ENCODE measurements around the gene SPAG16. TPM values are rescaled to one million over a fixed set of nuclear protein-coding genes. Genes with fewer than 3 reads are reported as not detected.

SPAG16 gene
- total RNA-seq, 2 donors from 2014 or later, result 15.5 to 22.8 TPM

GRCh38 chr2:213537579-213537978 is 253.3 kb downstream of the SPAG16 start:
- Histone ChIP-seq H3K27ac (no peak overlapping the region), H3K4me1 (no peaks in the 10 kb centered on the region), H3K27me3 (no peaks in the 10 kb centered on the region), H3K36me3 (replicated peaks in 1 of 2; ENCODE audit: insufficient read depth in 1 of 2, low read depth in 2 of 2) (no peaks in the 10 kb centered on the region), H3K4me3 (no peak overlapping the region), H3K9me3 (no peaks in the 10 kb centered on the region)
- WGBS, 2 donors, result 63 to 82% methylated on average over 1 of the region's 1 CpG
- DNase-seq (no peak), ATAC-seq (no peak)
- intact Hi-C loops (cut with DNase I), result no loop called here
- TF ChIP-seq POLR2A (IDR thresholded peaks at IDR 0.05) (no peak), CTCF (IDR thresholded peaks at IDR 0.05) (no peak)

GRCh38 chr2:213544940-213545339 is 260.7 kb downstream of the SPAG16 start:
- intact Hi-C loops (cut with DNase I), result no loop called here

DNA sequence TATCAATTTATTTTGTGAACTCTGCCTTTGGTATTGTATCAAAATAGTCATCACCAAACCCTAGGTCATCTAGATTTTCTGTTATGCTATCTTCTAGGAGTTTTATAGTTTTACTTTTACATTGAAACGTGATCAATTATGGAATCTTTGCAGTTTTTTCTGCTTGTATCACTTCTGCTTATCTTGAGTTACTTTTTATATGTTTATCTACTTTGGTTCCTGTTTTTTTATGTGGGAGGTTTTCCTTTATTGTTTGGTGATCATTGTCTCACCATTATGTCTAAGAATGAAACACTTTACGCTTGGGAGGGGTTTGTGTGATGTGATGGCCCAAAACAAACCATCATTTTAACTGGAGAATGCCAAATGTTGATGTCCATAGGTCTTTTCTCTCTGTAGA is 261.2 kb downstream of the SPAG16 start:
- no peaks in the 10 kb centered on the region for H3K36me3 ChIP-seq (replicated peaks in 1 of 2; ENCODE audit: insufficient read depth in 1 of 2, low read depth in 2 of 2)
- no peak for DNase-seq
- intact Hi-C loops (cut with DNase I), result no loop called here
- no peaks in the 10 kb centered on the region for H3K4me1 ChIP-seq
- no peaks in the 10 kb centered on the region for H3K9me3 ChIP-seq
- TF ChIP-seq CTCF (IDR thresholded peaks at IDR 0.05) (no peak), POLR2A (IDR thresholded peaks at IDR 0.05) (no peak)
- H3K27me3 ChIP-seq, result no peaks in the 10 kb centered on the region
- no peak overlapping the region for H3K27ac ChIP-seq
- 41 to 61% methylated on average over 2 of the region's 2 CpGs for WGBS, 2 donors
- no peak overlapping the region for H3K4me3 ChIP-seq
- ATAC-seq, result no peak

More at GRCh38 chr2:213544940-213545339, 260.7 kb downstream of the SPAG16 start:
- Histone ChIP-seq H3K36me3 (replicated peaks in 1 of 2; ENCODE audit: insufficient read depth in 1 of 2, low read depth in 2 of 2) (no peaks in the 10 kb centered on the region), H3K4me1 (no peaks in the 10 kb centered on the region), H3K4me3 (no peak overlapping the region), H3K9me3 (no peaks in the 10 kb centered on the region), H3K27me3 (no peaks in the 10 kb centered on the region), H3K27ac (no peak overlapping the region)
- WGBS, 2 donors, result 42 to 53% methylated on average over 1 of the region's 1 CpG
- ATAC-seq (no peak), DNase-seq (no peak)
- TF ChIP-seq POLR2A (IDR thresholded peaks at IDR 0.05), result no peak
- no peak for TF ChIP-seq CTCF (IDR thresholded peaks at IDR 0.05)

GRCh38 chr2:213545964-213546475 is 261.8 kb downstream of the SPAG16 start:
- intact Hi-C loops (cut with DNase I), result no loop called here
- no peak for ATAC-seq
- no peak for DNase-seq

More at GRCh38 chr2:213545964-213546475, 261.8 kb downstream of the SPAG16 start:
- H3K27ac ChIP-seq, result no peak overlapping the region
- no peaks in the 10 kb centered on the region for H3K4me1 ChIP-seq
- H3K9me3 ChIP-seq, result no peaks in the 10 kb centered on the region
- TF ChIP-seq POLR2A (IDR thresholded peaks at IDR 0.05) (no peak), CTCF (IDR thresholded peaks at IDR 0.05) (no peak)
- no peak overlapping the region for H3K4me3 ChIP-seq
- no peaks in the 10 kb centered on the region for H3K27me3 ChIP-seq
- no peaks in the 10 kb centered on the region for H3K36me3 ChIP-seq (replicated peaks in 1 of 2; ENCODE audit: insufficient read depth in 1 of 2, low read depth in 2 of 2)

Data from body of pancreas (tissue), 4 donors.